ENCODE results near the gene GALNT17.

DNA sequence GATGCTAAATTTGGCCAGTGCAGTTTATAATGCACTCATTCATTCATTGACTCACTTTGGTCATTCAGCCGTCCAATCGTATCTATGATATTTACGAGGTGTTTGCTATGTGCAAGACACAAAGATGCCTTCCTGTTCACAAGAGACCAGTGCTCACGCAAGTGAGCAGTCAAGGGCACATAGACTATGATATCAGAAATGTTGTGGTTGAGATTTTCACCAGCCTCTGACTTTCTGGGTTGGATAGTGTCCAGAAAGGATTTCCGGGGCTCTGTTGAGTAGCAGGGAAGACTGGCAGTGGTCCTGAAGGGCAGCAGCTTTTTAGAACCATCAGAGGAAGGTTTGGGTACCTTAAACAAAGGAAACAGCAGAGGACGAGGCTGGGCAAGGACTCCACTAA is 191.8 kb downstream of the GALNT17 start:
- TF ChIP-seq POLR2AphosphoS5 (IDR thresholded peaks at IDR 0.05; ENCODE audit: borderline replicate concordance, low read depth, low read length) (peak; percentile 24; the same call in 1 of the 2 replicates), EZH2 (IDR thresholded peaks at IDR 0.05) (no peak)
